HG03060 (cell line): ENCODE measurements around the gene FAM227A.

Experiments used
- ATAC-seq: cut with Tn5 transposase; IDR thresholded peaks from one replicate; pipeline ENCODE4 v1.9.1; 2021; ENCODE audit warnings: low read depth, moderate number of reproducible peaks; ENCODE audit not compliant: unreplicated experiment

The FAM227A gene

GRCh38 chr22:38656256-38657044 is at the start of gene FAM227A, which contains the start of gene CBY1:
FAM227A (minus strand) TSS chr22:38656392; CDS start chr22:38650168, 6,224 bp downstream.
CBY1 (plus strand) TSS chr22:38656638; CDS start chr22:38668055, 11,417 bp downstream.
- ATAC-seq, result peak; percentile 51

- ATAC-seq, result peak; percentile 71
Measured at GRCh38 chr22:38705235-38706100, 49.3 kb upstream of the FAM227A start, which contains the start of gene GTPBP1. GTPBP1 (plus strand) TSS chr22:38705944; CDS start chr22:38705956, 12 bp downstream.

- no peak for ATAC-seq
Measured at GRCh38 chr22:38704654-38705234, 48.6 kb upstream of the FAM227A start.

DNA sequence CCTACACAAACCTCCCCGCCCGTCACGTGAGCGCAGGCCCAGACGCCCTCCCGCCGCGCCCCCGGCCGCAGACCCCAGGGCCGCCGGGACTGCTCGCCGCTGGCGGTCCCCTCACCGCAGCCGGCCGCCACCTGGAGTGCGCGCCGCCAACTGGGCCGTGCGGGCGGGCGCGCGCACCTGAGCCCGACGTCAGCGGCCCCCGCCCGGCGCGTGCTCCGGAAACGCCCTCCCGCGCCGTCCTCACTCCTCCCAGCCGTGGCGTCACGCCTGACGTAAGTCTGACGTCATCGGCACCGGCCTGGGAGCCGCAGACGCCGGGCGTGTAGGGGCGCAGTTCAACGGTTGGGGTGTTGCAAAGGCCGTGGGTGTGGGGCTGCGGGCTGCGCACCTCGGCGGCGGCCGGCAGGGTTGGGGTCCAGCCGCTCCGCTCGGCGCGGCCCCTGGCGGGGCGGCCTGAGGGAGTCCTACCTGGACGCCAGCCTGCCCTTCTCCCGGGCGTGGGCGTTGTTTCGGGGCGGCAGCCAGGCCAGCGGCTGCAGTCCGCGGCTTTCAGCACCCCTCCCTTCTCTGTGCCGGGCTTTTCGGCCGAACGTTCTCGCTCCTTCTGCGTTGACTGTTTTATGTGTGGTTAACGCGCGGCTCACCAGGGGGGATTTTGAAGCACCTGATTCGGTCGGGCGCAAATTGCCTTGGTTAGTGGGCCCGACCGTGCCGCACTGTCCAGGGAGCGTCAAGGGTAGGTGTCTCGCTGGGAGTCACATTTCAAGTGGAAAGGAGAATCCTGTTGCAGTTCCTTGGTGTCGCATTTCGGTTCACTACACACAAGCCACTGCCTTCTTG is 44.8 kb upstream of the FAM227A start, which contains the start of gene JOSD1:
Gene JOSD1 (minus strand): TSS at position 155 of the 840 bp plus-strand sequence. CDS start 956 bp downstream, outside the sequence.
- ATAC-seq, result no peak

GRCh38 chr22:38700270-38700788 is 44.1 kb upstream of the FAM227A start:
- no peak for ATAC-seq

DNA sequence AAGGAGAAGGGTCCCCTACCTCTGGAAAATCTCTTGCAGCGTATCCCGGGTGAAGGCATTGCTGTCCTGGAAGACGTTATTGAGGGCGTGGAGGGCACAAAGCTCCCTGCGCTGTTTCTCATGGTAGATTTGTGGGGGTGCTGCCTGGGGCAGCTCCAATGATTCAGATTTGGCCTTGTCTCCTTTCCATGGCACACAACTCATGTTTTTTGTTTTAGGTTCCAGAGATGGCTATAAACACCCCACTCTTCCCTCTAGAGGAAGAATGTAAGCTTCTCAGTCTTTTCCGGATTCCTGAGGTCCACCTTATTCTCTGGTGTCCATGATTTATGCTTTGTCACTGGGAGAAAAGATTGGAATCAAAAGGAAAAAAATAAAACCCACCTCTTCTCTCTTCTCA is 43.6 kb upstream of the FAM227A start:
- no peak for ATAC-seq

- no peak for ATAC-seq
Measured at GRCh38 chr22:38699143-38699542, 43.0 kb upstream of the FAM227A start.

DNA sequence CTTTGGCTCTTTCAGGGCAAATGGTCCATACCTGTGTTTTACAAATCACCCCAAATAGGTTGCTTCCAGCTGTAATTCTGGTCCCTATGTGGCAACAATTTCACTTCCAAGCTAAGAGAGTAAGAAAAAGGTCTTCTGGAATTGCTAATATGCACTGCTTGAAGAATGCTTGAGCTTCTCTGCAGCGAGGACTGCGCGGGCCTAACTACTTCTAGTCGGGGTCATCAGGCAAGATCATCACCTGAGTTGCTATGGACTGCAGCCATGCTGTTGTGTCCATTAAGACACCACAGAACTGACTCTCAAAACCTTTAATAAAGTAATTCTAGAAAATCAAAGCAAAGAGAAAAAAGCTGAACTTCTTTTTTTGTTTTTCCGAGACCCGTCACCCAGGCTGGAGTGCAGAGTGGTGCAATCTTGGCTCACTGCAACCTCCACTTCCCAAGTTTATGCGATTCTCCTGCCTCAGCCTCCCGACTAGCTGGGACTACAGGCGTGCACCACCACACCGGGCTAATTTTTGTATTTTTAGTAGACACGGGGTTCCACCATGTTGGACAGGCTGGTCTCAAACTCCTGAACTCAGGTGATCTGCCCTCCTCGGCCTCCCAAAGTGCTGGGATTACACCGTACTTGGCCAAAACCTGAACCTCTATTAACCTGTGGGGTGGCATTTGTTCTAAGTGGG is 42.4 kb upstream of the FAM227A start:
- ATAC-seq, result no peak

GRCh38 chr22:38697425-38698089 is 41.4 kb upstream of the FAM227A start:
- ATAC-seq, result no peak

DNA sequence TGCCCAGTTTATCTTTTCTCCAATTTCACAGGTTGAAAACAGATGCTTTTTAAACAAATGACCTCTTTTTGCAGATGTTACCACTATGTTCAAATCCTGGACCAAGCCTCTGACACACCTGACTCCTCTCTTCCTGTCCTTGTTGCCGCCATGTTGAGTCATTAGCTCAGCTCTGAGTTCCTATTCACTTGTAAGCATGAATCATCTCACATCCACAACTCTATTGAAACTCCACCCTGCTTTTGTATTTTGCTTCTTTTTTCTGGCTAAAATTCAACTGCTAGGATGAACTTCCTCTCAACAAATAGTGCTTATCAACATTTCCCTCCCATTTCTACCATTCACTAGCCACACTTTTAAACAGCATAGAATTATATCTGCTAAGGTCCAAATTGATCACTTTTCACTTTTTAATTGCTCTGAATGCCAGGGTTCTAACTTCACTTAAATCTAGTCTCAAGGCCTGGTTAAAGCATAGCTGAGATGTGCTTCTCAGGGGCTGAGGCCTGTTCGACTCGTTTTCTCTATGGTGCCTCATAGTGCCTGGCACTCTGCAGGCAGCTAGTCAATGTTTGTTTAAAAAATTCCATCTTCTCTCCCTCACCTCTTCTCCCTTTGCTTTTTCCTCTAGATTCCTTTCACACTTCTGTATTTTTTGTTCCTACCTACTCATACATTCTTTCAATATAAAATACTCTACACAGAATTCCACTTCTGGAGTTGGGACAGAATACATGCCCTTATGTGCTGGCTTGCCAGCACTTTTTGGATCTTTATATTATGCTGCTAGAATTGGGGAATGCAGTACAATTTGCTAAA is 40.6 kb upstream of the FAM227A start:
- ATAC-seq, result no peak

- no peak for ATAC-seq
Measured at GRCh38 chr22:38694940-38695339, 38.7 kb upstream of the FAM227A start.

DNA sequence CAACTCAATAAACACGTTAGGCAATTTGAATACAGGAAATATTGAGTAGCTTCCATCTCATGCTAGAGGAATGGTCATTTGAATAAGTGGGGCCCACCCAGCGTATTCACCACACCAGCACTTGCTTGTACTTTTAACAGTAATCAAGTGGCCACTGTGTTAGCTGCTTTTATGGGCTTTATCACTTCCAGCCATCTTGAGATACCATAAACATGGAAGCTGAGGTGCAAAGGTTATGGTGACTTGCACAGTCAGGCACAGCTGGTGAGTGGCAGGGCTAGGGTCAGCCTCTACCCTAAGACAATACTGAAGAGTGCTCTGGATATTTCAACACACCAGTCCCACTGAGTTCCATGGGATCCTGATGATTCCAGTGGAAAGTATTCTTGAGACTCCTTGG is 37.9 kb upstream of the FAM227A start:
- ATAC-seq, result no peak

DNA sequence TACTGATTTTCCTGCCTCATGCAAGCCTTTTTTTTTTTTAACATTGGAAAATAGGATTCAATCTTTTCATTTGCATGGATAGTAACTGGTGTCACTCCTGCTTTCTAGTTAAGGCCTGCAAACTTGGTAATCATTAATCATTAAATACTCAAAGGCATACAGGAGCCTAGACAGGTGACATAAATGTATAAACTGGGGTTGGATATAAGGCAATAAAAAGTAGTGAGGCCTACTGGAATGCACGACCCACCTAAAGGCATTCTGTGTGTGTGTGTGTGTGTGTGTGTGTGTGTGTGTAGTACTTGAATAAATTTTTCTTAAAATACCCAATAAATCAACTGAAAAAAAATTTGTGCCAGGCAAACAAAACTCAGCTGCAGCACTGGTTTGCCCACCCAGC is 33.5 kb upstream of the FAM227A start:
- no peak for ATAC-seq

DNA sequence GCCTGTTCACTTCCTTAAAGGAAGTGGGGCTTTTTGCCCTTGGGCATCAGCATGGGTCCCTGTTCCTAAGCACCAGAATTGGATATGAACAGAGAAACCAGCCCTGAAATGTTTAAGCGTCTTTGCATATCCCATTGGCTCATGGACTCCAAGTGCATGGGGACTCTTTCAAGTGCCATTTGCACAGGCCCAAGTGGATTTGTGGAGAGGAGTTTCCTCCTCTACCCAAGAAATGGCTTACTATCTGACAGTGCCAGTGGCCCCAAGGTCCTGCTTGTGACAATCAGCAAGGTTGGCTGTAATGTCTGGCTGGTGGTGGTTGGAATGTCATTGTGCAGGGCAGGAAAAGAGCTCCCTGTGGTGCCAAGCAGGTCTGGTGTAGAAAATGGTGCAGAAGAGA is 29.6 kb upstream of the FAM227A start:
- ATAC-seq, result no peak

DNA sequence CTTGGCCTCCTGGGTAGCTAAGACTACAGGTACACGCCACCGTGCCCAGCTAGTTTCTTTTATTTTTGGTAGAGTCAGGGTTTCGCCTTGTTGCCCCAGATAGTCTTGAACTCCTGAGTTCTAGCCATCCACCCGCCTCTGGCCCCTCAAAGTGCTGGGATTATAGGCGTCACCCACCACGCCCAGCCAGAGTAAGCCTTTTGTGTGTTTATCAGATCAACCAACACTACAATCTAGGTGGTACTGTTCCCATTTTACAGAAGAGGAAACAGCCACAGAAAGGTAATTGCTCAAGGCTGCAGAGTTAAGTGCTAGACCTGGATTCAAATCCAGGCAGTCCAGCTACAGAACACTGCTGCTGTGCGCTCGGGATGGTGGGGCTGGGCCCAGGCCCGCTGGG is 28.7 kb upstream of the FAM227A start:
- ATAC-seq, result no peak

- ATAC-seq, result peak; percentile 69
Measured at GRCh38 chr22:38681582-38682335, 25.6 kb upstream of the FAM227A start, which contains the start of gene TOMM22. TOMM22 (plus strand) TSS chr22:38681957; CDS start chr22:38681979, 22 bp downstream.

DNA sequence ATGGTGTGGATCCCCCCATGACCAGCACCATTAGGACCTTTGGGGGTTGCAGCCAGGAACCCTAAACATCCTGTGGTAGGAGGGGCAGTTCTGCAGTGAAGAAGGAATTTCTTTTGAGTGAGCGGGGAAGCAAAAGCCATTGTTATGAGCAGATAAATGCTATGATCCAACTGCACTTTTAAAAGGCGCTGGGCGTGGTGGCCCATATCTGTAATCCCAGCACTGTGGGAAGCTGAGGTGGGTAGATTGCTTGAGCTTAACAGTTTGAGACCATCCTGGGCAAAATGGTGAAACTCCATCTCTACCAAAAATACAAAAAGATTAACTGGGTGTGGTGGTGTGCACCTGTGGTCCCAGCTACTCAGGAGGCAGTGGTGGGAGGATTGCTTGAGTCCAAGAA is 19.6 kb upstream of the FAM227A start:
- ATAC-seq, result no peak
